Liver (tissue), 3 donors: Measurements from ENCODE around the gene FRMPD4.

Experiments used
- FOXA1 ChIP-seq: IDR thresholded peaks from 2 replicates; pipeline ENCODE4 v1.6.1; 2016; ENCODE audit warnings: antibody characterized with exemption
- GABPA ChIP-seq, 2 donors: IDR thresholded peaks in 1 of 2; conservative IDR thresholded peaks in 1 of 2; 2 replicates each; pipeline ENCODE4 v1.6.1; 2016; ENCODE audit warnings: antibody characterized with exemption in 2 of 2, mild to moderate bottlenecking in 1 of 2, moderate library complexity in 1 of 2
- HNF4A ChIP-seq, 2 donors: conservative IDR thresholded peaks; 2 replicates each; pipeline ENCODE4 v1.6.1; 2016; ENCODE audit warnings: antibody characterized with exemption in 2 of 2, mild to moderate bottlenecking in 2 of 2
- JUND ChIP-seq, 2 donors: IDR thresholded peaks; 2 replicates each; pipeline ENCODE4 v1.6.1; 2016; ENCODE audit warnings: antibody characterized with exemption in 2 of 2
- NR2F2 ChIP-seq: IDR thresholded peaks from 2 replicates; pipeline ENCODE4 v1.6.1; 2016; ENCODE audit warnings: antibody characterized with exemption
- SP1 ChIP-seq: IDR thresholded peaks from 2 replicates; pipeline ENCODE4 v1.6.1; 2018; ENCODE audit warnings: antibody characterized with exemption, mild to moderate bottlenecking
- TAF1 ChIP-seq: conservative IDR thresholded peaks from 2 replicates; pipeline ENCODE4 v1.6.1; 2016; ENCODE audit warnings: antibody characterized with exemption, mild to moderate bottlenecking
- YY1 ChIP-seq: IDR thresholded peaks from 2 replicates; pipeline ENCODE4 v1.6.1; 2016; ENCODE audit warnings: antibody characterized with exemption, mild to moderate bottlenecking
- TF ChIP-seq, protein P1 (sequence below): fragments of 150-350 bp; IDR thresholded peaks from 2 replicates; pipeline ENCODE4 v1.5.1; 2017; ENCODE audit warnings: improper control_type of control experiment, low read depth, low read length; ENCODE audit not compliant: missing input control
- TF ChIP-seq, protein P2 (sequence below): IDR thresholded peaks from 2 replicates; pipeline ENCODE4 v1.6.1; 2016; ENCODE audit warnings: antibody characterized with exemption
- TF ChIP-seq, protein P3 (sequence below): IDR thresholded peaks from 2 replicates; pipeline ENCODE4 v1.6.1; 2016; ENCODE audit warnings: antibody characterized with exemption
- TF ChIP-seq, protein P4 (sequence below): IDR thresholded peaks from 2 replicates; pipeline ENCODE4 v1.6.1; 2016; ENCODE audit warnings: antibody characterized with exemption, mild to moderate bottlenecking
- TF ChIP-seq, protein P5 (sequence below): IDR thresholded peaks from 2 replicates; pipeline ENCODE4 v1.6.1; 2016; ENCODE audit warnings: antibody characterized with exemption
- donor health status: healthy.
- donor health status: healthy.

DNA sequence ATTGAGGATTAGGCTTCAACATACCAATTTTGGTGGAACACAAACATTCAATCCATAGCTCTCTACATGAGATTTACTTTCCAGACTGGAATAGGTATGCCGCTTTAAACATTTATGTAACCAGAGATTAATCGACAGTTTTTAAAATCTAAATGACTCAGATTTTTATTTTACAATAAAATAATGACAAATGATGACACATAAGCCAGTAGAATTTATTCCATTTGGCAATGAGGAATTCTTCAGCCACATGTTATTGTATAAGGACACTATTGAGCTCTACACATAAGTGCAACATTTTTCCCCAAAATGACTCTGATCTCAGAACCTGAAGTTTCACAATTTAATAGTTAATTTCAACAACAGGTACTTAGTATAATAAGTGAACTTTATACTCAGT lies 425.9 kb downstream of the FRMPD4 start:
- TF ChIP-seq YY1 (no peak), JUND (IDR thresholded peaks at IDR 0.05) (no peak), NR2F2 (no peak), GABPA (IDR thresholded peaks at IDR 0.05 in 1 of 2, conservative IDR thresholded peaks at IDR 0.05 in 1 of 2) (no peak), SP1 (no peak), FOXA1 (no peak), TAF1 (no peak), HNF4A (conservative IDR thresholded peaks at IDR 0.05) (no peak)
- TF ChIP-seq, protein P1, sequence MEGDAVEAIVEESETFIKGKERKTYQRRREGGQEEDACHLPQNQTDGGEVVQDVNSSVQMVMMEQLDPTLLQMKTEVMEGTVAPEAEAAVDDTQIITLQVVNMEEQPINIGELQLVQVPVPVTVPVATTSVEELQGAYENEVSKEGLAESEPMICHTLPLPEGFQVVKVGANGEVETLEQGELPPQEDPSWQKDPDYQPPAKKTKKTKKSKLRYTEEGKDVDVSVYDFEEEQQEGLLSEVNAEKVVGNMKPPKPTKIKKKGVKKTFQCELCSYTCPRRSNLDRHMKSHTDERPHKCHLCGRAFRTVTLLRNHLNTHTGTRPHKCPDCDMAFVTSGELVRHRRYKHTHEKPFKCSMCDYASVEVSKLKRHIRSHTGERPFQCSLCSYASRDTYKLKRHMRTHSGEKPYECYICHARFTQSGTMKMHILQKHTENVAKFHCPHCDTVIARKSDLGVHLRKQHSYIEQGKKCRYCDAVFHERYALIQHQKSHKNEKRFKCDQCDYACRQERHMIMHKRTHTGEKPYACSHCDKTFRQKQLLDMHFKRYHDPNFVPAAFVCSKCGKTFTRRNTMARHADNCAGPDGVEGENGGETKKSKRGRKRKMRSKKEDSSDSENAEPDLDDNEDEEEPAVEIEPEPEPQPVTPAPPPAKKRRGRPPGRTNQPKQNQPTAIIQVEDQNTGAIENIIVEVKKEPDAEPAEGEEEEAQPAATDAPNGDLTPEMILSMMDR = no peak
- TF ChIP-seq, protein P2, sequence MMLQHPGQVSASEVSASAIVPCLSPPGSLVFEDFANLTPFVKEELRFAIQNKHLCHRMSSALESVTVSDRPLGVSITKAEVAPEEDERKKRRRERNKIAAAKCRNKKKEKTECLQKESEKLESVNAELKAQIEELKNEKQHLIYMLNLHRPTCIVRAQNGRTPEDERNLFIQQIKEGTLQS = no peak
- TF ChIP-seq, protein P3, sequence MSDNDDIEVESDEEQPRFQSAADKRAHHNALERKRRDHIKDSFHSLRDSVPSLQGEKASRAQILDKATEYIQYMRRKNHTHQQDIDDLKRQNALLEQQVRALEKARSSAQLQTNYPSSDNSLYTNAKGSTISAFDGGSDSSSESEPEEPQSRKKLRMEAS = no peak
- TF ChIP-seq, protein P4, sequence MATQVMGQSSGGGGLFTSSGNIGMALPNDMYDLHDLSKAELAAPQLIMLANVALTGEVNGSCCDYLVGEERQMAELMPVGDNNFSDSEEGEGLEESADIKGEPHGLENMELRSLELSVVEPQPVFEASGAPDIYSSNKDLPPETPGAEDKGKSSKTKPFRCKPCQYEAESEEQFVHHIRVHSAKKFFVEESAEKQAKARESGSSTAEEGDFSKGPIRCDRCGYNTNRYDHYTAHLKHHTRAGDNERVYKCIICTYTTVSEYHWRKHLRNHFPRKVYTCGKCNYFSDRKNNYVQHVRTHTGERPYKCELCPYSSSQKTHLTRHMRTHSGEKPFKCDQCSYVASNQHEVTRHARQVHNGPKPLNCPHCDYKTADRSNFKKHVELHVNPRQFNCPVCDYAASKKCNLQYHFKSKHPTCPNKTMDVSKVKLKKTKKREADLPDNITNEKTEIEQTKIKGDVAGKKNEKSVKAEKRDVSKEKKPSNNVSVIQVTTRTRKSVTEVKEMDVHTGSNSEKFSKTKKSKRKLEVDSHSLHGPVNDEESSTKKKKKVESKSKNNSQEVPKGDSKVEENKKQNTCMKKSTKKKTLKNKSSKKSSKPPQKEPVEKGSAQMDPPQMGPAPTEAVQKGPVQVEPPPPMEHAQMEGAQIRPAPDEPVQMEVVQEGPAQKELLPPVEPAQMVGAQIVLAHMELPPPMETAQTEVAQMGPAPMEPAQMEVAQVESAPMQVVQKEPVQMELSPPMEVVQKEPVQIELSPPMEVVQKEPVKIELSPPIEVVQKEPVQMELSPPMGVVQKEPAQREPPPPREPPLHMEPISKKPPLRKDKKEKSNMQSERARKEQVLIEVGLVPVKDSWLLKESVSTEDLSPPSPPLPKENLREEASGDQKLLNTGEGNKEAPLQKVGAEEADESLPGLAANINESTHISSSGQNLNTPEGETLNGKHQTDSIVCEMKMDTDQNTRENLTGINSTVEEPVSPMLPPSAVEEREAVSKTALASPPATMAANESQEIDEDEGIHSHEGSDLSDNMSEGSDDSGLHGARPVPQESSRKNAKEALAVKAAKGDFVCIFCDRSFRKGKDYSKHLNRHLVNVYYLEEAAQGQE = no peak
- TF ChIP-seq, protein P5, sequence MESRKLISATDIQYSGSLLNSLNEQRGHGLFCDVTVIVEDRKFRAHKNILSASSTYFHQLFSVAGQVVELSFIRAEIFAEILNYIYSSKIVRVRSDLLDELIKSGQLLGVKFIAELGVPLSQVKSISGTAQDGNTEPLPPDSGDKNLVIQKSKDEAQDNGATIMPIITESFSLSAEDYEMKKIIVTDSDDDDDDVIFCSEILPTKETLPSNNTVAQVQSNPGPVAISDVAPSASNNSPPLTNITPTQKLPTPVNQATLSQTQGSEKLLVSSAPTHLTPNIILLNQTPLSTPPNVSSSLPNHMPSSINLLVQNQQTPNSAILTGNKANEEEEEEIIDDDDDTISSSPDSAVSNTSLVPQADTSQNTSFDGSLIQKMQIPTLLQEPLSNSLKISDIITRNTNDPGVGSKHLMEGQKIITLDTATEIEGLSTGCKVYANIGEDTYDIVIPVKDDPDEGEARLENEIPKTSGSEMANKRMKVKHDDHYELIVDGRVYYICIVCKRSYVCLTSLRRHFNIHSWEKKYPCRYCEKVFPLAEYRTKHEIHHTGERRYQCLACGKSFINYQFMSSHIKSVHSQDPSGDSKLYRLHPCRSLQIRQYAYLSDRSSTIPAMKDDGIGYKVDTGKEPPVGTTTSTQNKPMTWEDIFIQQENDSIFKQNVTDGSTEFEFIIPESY = no peak
